Natural killer cell (primary cell): Measurements from ENCODE around the gene RFC5. TPM values are rescaled to one million over a fixed set of nuclear protein-coding genes. Genes with fewer than 3 reads are reported as not detected.

ENCODE experiments used
- ATAC-seq, 3 donors: fragments of 150-1000 bp in 2 of 3; fragments of 200-7000 bp in 1 of 3; cut with Tn5 transposase; 1 replicate in 1 of 3; 2 replicates in 2 of 3; pipeline ENCODE4 v1.10.0; 2021; ENCODE audit warnings: mild to moderate bottlenecking in 2 of 3, moderate library complexity in 2 of 3
- DNase-seq, 2 donors: peaks; one replicate each; pipeline versions ENCODE4 v3.0.0 to v3.0.0-alpha.2; 2013 to 2021; ENCODE audit warnings: mixed read lengths in 1 of 2
- H3K27ac ChIP-seq: one replicate; pipeline ENCODE4 v1.5.1; 2013; ENCODE audit warnings: mild to moderate bottlenecking, low read length
- H3K27me3 ChIP-seq: one replicate; pipeline ENCODE4 v1.6.1; 2013; ENCODE audit warnings: low read length; ENCODE audit not compliant: control insufficient read depth, insufficient read depth
- H3K36me3 ChIP-seq: one replicate; pipeline ENCODE4 v1.6.1; 2013; ENCODE audit warnings: low read length; ENCODE audit not compliant: control insufficient read depth, insufficient read depth
- H3K4me1 ChIP-seq: one replicate; pipeline ENCODE4 v1.6.1; 2013; ENCODE audit warnings: low read length; ENCODE audit not compliant: control insufficient read depth, insufficient read depth
- H3K4me3 ChIP-seq: one replicate; pipeline ENCODE4 v1.5.1; 2013; ENCODE audit warnings: low read length
- H3K9me3 ChIP-seq: one replicate; pipeline ENCODE4 v1.6.1; 2013; ENCODE audit warnings: low read length; ENCODE audit not compliant: control insufficient read depth, insufficient read depth
- H3K27ac Mint-ChIP-seq, 2 donors: one replicate each; pipeline ENCODE4 v1.8.0; 2022; ENCODE audit warnings: mild to moderate bottlenecking in 2 of 2, mixed read lengths in 2 of 2, moderate library complexity in 1 of 2
- H3K27me3 Mint-ChIP-seq, 2 donors: one replicate each; pipeline ENCODE4 v1.8.0; 2022; ENCODE audit warnings: low read depth in 2 of 2, mixed read lengths in 2 of 2
- H3K36me3 Mint-ChIP-seq: one replicate; pipeline ENCODE4 v1.8.0; 2022; ENCODE audit warnings: mixed read lengths
- H3K4me1 Mint-ChIP-seq, 2 donors: one replicate each; pipeline ENCODE4 v1.8.0; 2022; ENCODE audit warnings: mixed read lengths in 2 of 2
- H3K4me3 Mint-ChIP-seq: one replicate; pipeline ENCODE4 v1.8.0; 2022; ENCODE audit warnings: mild to moderate bottlenecking, moderate library complexity, mixed read lengths
- H3K9me3 Mint-ChIP-seq, 2 donors: one replicate each; pipeline ENCODE4 v1.8.0; 2022; ENCODE audit warnings: mixed read lengths in 2 of 2
- WGBS: methylation state at CpG from one replicate; pipeline ENCODE4 v1.1.7; 2013; ENCODE audit warnings: missing lambda C conversion rate; ENCODE audit not compliant: insufficient coverage; 5-methylcytosine and 5-hydroxymethylcytosine counted together
- intact Hi-C: fragments of 100-400 bp; cut with micrococcal nuclease; formaldehyde crosslinking; loops from one replicate; pipeline ENCODE4 v1.14.2; 2022
- total RNA-seq, 4 donors: library from RNA; stranded (reverse); fragments of 120-200 nt in 1 of 4; gene quantifications; one replicate each; pipeline versions ENCODE4 v1.2.3 to v1.2.4, GENCODE V29; 2013 to 2022
- TF ChIP-seq, protein P1 (sequence below): fragments of 200-600 bp; IDR thresholded peaks from one replicate; pipeline ENCODE4 v1.8.0; 2022; ENCODE audit warnings: antibody characterized with exemption

The RFC5 gene
- total RNA-seq, 3 donors from 2014 or later (not counting 1 experiment from before 2014, with no cell fraction given) = 11.9 to 19.6 (median 15.8) TPM

DNA sequence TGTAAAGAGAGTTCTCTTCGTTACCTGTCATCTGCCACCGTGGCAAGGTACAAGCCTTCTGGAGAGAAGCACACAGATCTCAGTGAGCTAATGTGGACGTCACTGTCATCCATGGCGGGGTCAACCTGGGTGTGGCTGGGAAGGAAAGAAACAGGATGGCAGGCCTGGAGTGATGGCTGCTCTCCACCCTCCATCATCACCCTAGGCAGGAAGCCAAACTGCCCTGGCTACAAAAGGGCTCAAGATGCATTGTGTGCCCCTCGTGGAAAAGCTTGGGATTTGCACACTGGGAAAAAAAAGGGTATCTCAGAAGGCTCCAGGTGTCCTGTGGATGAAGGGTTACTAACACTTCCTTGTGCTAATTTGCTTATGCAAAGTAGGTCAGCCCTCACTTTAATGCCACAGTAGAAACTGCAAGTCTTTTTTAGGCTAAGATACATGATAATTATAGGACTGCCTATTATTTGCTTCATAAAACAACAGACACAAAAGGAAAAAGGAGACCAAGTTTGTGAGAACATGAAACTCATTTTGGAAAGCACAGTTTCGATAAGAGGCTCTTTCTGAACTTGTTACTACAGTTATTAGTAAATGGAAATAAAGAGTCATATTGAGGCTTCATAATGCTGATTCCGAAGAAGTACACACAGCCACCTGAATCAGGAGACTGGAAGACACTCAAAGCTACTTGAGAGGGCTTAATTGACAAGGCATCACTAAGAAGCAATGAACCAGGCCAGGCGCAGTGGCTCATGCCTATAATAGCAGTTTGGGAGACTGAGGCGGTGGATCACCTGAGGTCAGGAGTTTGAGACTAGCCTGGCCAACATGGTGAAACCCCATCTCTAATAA lies 18.9 kb downstream of the RFC5 start:
- Mint-ChIP-seq H3K36me3 (peaks cover 18% of the 10 kb centered on the region), H3K9me3 (no peaks in the 10 kb centered on the region), H3K4me3 (no peak overlapping the region), H3K27ac (no peak overlapping the region), H3K27me3 (no peaks in the 10 kb centered on the region), H3K4me1 (no peaks in the 10 kb centered on the region)
- Histone ChIP-seq H3K27me3 (no peaks in the 10 kb centered on the region), H3K36me3 (peaks cover 75% of the 10 kb centered on the region), H3K4me1 (no peaks in the 10 kb centered on the region), H3K9me3 (no peaks in the 10 kb centered on the region), H3K27ac (no peak overlapping the region), H3K4me3 (no peak overlapping the region)
- TF ChIP-seq, protein P1, sequence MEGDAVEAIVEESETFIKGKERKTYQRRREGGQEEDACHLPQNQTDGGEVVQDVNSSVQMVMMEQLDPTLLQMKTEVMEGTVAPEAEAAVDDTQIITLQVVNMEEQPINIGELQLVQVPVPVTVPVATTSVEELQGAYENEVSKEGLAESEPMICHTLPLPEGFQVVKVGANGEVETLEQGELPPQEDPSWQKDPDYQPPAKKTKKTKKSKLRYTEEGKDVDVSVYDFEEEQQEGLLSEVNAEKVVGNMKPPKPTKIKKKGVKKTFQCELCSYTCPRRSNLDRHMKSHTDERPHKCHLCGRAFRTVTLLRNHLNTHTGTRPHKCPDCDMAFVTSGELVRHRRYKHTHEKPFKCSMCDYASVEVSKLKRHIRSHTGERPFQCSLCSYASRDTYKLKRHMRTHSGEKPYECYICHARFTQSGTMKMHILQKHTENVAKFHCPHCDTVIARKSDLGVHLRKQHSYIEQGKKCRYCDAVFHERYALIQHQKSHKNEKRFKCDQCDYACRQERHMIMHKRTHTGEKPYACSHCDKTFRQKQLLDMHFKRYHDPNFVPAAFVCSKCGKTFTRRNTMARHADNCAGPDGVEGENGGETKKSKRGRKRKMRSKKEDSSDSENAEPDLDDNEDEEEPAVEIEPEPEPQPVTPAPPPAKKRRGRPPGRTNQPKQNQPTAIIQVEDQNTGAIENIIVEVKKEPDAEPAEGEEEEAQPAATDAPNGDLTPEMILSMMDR = no peak
- WGBS = 86% methylated on average over 9 of the region's 9 CpGs
- no peak for DNase-seq
- no peak for ATAC-seq
- intact Hi-C loops = no loop called here

DNA sequence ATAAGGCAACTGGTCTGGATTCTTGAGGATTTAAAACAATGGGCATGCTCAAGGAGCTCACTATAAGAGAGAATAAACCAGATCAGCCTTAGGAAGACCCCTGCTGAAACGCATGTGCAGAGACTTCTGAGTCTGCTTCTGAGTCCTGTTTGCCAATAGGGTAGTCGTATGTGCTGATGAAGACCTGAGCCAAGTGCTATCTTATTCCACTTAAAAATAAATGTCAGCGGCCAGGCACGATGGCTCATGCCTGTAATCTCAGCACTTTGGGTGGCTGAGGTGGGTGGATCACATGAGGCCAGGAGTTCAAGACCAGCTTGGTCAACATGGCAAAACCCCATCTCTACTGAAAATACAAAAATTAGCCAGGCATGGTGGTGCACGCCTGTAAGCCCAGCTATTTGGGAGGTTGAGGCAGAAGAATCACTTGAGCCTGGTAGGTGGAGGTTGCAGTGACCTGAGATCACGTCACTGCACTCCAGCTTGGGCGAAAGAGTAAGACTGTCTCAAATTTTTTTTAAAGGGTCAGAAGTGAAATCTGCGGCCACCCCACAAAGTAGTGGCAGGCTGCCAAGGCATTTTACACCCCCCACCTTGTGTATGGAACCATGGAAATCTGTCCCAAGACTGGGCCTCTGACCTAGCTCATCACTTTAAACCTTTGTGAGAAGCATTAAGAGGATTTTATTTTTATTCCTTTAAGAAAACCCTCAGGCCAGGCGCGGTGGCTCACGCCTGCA lies 20.3 kb downstream of the RFC5 start:
- ATAC-seq (no peak), DNase-seq (no peak)
- TF ChIP-seq, protein P1 = no peak
- Histone ChIP-seq H3K27me3 (no peaks in the 10 kb centered on the region), H3K4me3 (no peak overlapping the region), H3K36me3 (peaks cover 79% of the 10 kb centered on the region), H3K4me1 (no peaks in the 10 kb centered on the region), H3K9me3 (no peaks in the 10 kb centered on the region), H3K27ac (no peak overlapping the region)
- Mint-ChIP-seq H3K36me3 (peaks cover 18% of the 10 kb centered on the region), H3K9me3 (no peaks in the 10 kb centered on the region), H3K4me1 (no peaks in the 10 kb centered on the region), H3K4me3 (no peak overlapping the region), H3K27me3 (no peaks in the 10 kb centered on the region), H3K27ac (no peak overlapping the region)
- intact Hi-C loops = no loop called here
- 98% methylated on average over 11 of the region's 11 CpGs for WGBS

DNA sequence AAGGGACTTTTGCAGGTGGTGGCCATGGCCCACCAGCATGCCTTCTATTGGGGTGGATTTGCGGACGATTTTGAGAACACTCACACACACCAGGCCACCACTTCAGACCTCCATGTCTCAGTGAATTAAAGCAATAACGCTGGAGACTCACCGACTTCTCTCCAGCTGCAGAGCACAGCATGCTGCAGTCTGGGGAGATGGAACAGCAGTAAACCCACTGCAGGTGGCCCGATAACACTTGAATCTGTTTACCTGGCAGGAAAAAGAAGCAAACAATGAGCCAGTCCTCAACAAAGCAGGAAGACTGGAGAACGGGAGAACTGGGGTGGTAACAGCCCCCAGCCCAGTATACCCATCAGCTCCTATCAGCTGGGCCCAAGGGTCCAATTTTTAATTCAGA lies 21.6 kb downstream of the RFC5 start:
- no peak overlapping the region for H3K4me3 Mint-ChIP-seq
- intact Hi-C loops = no loop called here
- 86% methylated on average over 6 of the region's 6 CpGs for WGBS
- no peaks in the 10 kb centered on the region for H3K4me1 Mint-ChIP-seq
- H3K9me3 Mint-ChIP-seq = no peaks in the 10 kb centered on the region
- DNase-seq (no peak), ATAC-seq (no peak)
- H3K27ac Mint-ChIP-seq = no peak overlapping the region
- no peak overlapping the region for H3K27ac ChIP-seq
- H3K27me3 ChIP-seq = no peaks in the 10 kb centered on the region
- H3K4me3 ChIP-seq = no peak overlapping the region
- H3K27me3 Mint-ChIP-seq = no peaks in the 10 kb centered on the region
- TF ChIP-seq, protein P1 = no peak
- H3K4me1 ChIP-seq = no peaks in the 10 kb centered on the region
- H3K9me3 ChIP-seq = no peaks in the 10 kb centered on the region
- H3K36me3 Mint-ChIP-seq = peaks cover 18% of the 10 kb centered on the region
- H3K36me3 ChIP-seq = peaks cover 74% of the 10 kb centered on the region
